HG02678 (cell line): ENCODE results near the gene ZNF578.
"Not testable (repeated sequence)": the region's sequence is repeated elsewhere in the genome, so short reads cannot be mapped to it uniquely, and the experiment has no call there.

Experiments
- ATAC-seq: cut with Tn5 transposase; IDR thresholded peaks from one replicate; pipeline ENCODE4 v1.9.1; 2021; ENCODE audit warnings: mild to moderate bottlenecking, moderate library complexity; ENCODE audit not compliant: unreplicated experiment

The ZNF578 gene

DNA sequence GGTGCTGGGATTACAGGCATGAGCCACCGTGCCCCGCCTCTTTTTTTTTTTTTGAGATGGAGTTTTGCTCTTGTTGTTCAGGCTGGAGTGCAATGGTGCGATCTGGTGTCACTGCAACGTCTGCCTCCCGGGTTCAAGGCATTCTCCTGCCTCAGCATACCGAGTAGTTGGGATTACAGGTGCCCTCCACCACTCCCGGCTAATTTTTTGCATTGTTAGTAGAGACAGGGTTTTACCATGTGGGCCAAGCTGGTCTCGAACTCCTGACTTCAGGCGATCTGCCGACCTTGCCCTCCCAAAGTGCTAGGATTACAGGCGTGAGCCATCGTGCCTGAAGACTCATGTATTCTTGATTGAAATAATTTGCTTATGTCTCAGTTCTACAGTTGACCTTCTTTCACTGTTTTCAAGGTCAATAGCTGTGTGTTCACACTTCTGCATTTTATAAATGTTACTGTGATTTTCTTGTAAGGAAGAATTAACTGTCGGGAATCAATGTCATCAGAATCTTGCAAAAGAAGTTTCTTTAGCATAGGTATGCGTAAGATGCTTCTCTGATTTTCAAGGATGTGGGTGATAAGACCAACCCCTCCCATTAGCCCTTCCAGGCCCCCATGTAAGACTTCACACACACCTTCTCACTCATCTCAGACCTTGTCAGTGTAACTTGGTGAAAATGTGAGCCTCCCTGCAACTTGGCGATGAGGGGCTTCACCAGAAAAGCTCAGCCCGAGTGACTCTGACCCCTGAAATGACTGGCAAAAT, 104.1 kb downstream of the ZNF578 start:
- no peak for ATAC-seq

DNA sequence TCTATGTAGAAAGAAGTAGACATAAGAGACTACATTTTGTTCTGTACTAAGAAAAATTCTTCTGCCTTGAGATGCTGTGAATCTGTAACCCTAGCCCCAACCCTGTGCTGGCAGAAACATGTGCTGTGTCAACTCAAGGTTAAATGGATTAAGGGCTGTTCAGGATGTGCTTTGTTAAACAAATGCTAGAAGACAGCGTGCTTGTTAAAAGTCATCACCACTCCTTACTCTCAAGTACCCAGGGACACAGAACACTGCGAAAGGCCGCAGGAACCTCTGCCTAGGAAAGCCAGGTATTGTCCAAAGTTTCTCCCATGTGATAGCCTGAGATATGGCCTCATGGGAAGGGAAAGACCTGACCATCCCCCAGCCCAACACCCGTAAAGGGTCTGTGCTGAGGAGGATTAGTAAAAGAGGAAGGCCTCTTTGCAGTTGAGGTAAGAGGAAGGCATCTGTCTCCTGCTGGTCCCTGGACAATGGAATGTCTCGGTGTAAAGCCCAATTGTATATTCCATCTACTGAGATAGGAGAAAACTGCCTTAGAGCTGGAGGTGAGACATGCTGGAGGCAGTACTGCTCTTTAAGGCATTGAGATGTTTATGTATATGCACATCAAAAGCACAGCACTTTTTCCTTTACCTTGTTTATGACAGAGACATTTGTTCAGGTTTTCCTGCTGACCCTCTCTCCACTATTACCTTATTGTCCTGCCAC, 105.5 kb downstream of the ZNF578 start:
- ATAC-seq: not testable (repeated sequence)

DNA sequence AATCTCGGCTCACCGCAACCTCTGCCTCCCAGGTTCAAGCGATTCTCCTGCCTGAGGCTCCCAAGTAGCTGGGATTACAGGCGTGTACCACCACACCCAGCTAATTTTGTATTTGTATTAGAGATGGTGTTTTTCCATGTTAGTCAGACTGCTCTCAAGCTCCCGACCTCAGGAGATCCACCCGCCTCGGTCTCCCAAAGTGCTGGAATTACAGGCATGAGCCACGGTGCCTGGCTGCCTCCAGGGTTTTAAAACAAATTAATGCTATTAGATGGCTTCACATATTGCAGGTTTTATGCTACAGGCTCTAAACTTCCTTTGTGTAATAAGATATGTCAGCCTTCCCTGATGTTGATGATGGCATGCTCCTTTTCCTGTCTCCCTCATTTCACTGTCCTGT, 108.3 kb downstream of the ZNF578 start:
- ATAC-seq: not testable (repeated sequence)
